NB4 (cell line): ENCODE results near the gene SRC.

Experiments
- CTCF ChIP-seq: IDR thresholded peaks from one replicate; pipeline ENCODE4 v1.5.1; 2012; ENCODE audit warnings: low read depth, low read length
- MAX ChIP-seq: IDR thresholded peaks from 2 replicates; pipeline ENCODE4 v1.6.1; 2011; ENCODE audit warnings: low read depth, low read length
- MYC ChIP-seq: IDR thresholded peaks from 2 replicates; pipeline ENCODE4 v1.6.1; 2011; ENCODE audit warnings: low read depth, low read length
- POLR2A ChIP-seq: IDR thresholded peaks from 2 replicates; pipeline ENCODE4 v1.6.1; 2011; ENCODE audit warnings: mild to moderate bottlenecking; ENCODE audit not compliant: insufficient read length; ENCODE audit errors: extremely low read depth

GRCh38 chr20:37431786-37432185 is 85.8 kb downstream of the SRC start:
- TF ChIP-seq CTCF (no peak), POLR2A (no peak), MAX (no peak), MYC (no peak)
